Subcutaneous abdominal adipose tissue (tissue), 5 donors: ENCODE data around the gene NAALADL2.

ENCODE experiments used
- H3K27ac ChIP-seq: one replicate; pipeline ENCODE4 v1.7.0; 2013; ENCODE audit warnings: low read depth, mild to moderate bottlenecking, inconsistent platforms, low read length, moderate library complexity
- H3K27me3 ChIP-seq, 5 donors: one replicate each; pipeline ENCODE4 v1.7.0; 2013; ENCODE audit warnings: low read length in 5 of 5, inconsistent platforms in 1 of 5; ENCODE audit not compliant: control insufficient read depth in 5 of 5, insufficient read depth in 4 of 5
- H3K36me3 ChIP-seq, 5 donors: one replicate each; pipeline ENCODE4 v1.7.0; 2013; ENCODE audit warnings: low read length in 5 of 5; ENCODE audit not compliant: control insufficient read depth in 5 of 5, insufficient read depth in 5 of 5
- H3K4me1 ChIP-seq, 5 donors: one replicate each; pipeline ENCODE4 v1.7.0; 2013; ENCODE audit warnings: low read length in 5 of 5, mild to moderate bottlenecking in 3 of 5, moderate library complexity in 1 of 5; ENCODE audit not compliant: control insufficient read depth in 5 of 5, insufficient read depth in 5 of 5
- H3K4me3 ChIP-seq, 5 donors: one replicate each; pipeline ENCODE4 v1.7.0; 2013; ENCODE audit warnings: low read length in 5 of 5, low read depth in 1 of 5
- H3K9ac ChIP-seq, 5 donors: one replicate each; pipeline ENCODE4 v1.7.0; 2013; ENCODE audit warnings: low read length in 5 of 5, mild to moderate bottlenecking in 4 of 5, moderate library complexity in 3 of 5
- H3K9me3 ChIP-seq, 5 donors: one replicate each; pipeline ENCODE4 v1.7.0; 2013; ENCODE audit warnings: low read length in 5 of 5; ENCODE audit not compliant: control insufficient read depth in 5 of 5
- donor health status: healthy.
- donor health status: healthy.
- donor health status: healthy.
- donor health status: healthy.
- donor health status: healthy.

The NAALADL2 gene

DNA sequence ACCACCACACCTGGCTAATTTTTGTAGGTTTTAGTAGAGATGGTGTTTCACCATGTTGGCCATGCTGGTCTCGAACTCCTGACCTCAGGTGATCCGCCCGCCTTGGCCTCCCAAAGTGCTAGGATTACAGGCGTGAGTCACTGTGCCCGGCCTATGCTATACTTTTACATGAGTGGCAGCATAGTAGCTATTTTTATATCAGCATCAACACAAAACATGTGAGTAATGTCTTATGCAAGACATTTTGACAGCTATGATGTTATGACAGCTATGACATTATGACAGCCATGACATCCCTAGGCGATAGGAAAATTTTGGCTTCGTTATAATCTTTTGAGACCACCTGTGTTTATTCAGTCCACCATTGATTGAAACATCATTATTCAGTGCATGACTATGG, 4.1 kb upstream of the NAALADL2 start:
- Histone ChIP-seq H3K4me1 (no peaks in the 10 kb centered on the region), H3K9ac (no peak overlapping the region), H3K9me3 (no peaks in the 10 kb centered on the region), H3K4me3 (no peak overlapping the region), H3K36me3 (no peaks in the 10 kb centered on the region), H3K27me3 (no peaks in the 10 kb centered on the region), H3K27ac (no peak overlapping the region)

DNA sequence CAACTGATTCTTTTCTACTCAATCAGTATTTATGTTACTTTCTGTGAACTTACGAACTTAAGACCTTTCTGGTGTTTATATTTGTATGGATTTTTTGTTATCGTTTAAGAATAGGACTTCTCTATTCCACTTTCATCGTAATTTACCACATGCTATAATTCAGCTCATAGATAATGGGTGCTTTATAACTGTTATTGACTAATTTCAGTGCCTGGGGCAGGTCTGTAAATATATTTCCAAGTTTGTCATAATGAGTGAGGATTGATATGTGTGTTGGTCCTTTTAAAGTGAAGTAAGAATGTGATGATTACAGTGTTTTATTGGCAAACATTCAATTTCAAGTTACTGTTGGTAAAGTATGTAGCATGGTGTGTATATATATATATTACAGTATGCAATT, 1.8 kb upstream of the NAALADL2 start:
- no peaks in the 10 kb centered on the region for H3K27me3 ChIP-seq
- no peak overlapping the region for H3K9ac ChIP-seq
- no peaks in the 10 kb centered on the region for H3K9me3 ChIP-seq
- H3K4me3 ChIP-seq = no peak overlapping the region
- no peaks in the 10 kb centered on the region for H3K4me1 ChIP-seq
- no peaks in the 10 kb centered on the region for H3K36me3 ChIP-seq
- no peak overlapping the region for H3K27ac ChIP-seq

DNA sequence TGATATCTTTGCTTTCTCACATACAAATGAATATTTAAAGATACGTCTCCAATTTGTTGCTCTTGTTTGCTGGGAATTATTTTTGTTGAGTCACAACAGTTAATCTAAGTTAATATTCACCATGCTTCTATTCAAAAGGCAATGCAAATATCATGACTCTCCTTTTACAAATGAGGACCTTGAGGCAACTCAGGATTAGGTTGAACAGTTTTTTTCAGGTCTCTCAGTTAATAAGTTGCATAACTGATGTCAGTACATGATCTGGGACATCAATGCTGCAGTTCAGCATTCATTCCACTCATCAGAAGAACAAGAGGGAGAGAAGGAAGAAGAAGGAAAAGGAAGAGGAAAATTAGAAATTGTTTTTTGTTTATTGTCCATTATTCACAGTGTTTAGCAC, 781 bp upstream of the NAALADL2 start:
- no peaks in the 10 kb centered on the region for H3K36me3 ChIP-seq
- H3K27me3 ChIP-seq = no peaks in the 10 kb centered on the region
- H3K9me3 ChIP-seq = no peaks in the 10 kb centered on the region
- no peak overlapping the region for H3K9ac ChIP-seq
- no peak overlapping the region for H3K27ac ChIP-seq
- H3K4me1 ChIP-seq = no peaks in the 10 kb centered on the region
- H3K4me3 ChIP-seq = no peak overlapping the region

DNA sequence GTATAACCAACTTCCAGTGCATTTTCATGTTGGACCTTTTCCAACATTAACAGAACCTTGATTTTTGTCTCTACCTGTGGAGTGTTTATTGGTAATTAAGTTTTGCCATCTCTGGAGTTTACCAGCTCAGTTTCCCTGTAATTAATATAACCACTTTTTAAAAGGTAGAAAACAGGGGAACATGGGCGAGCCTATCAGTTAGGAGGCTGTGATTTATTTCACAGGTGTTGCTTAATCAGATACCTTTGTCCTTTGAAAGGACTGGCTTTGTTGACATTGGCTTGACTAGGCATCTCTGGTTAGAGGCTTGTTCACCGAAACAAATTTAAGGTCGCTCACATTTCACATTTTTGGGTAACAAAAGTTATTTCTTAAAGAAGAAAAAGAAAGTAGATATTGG, 622 bp downstream of the NAALADL2 start:
- H3K9ac ChIP-seq = no peak overlapping the region
- no peaks in the 10 kb centered on the region for H3K36me3 ChIP-seq
- no peaks in the 10 kb centered on the region for H3K4me1 ChIP-seq
- H3K27me3 ChIP-seq = no peaks in the 10 kb centered on the region
- H3K4me3 ChIP-seq = no peak overlapping the region
- no peaks in the 10 kb centered on the region for H3K9me3 ChIP-seq
- H3K27ac ChIP-seq = no peak overlapping the region

DNA sequence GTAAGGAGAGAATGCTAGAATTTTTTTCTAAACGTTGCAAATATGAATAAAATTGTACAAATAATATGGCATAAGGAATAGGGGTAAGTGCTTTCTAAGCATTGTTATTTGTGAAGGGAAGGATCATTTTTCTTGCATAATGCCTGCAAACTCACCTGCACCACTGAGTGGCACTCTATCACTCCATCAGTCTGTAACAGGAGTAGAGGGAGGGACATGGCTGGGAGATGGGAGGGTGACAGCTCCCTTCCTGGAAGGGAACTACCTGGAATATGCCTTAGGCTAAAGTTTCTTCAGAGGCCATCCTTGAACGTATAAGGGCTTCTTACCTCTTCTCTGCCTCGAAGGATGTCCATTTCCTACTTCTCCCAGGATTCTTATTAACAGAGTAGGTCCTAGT, 3.0 kb downstream of the NAALADL2 start:
- H3K27ac ChIP-seq = no peak overlapping the region
- H3K4me3 ChIP-seq = no peak overlapping the region
- H3K36me3 ChIP-seq = no peaks in the 10 kb centered on the region
- no peaks in the 10 kb centered on the region for H3K9me3 ChIP-seq
- no peak overlapping the region for H3K9ac ChIP-seq
- H3K4me1 ChIP-seq = no peaks in the 10 kb centered on the region
- no peaks in the 10 kb centered on the region for H3K27me3 ChIP-seq

DNA sequence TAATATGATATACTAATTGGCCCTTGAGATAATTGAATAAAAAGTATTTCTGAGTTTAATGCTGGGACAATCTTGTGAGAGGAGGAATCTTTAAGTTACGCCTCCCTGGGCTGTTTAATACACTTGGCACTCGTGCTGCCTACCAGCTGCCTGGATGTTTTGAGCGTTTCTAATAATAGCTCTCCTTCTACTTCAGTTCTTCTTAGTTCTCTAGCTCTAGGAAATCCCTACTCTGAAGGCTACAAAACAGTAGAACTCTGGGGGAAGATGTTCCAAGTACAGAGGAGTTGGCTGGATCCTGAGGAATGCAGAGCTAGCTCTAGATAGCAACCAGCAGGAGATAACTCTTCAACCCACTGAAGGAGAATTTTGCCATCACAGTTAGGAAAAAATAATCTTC, 3.5 kb downstream of the NAALADL2 start:
- Histone ChIP-seq H3K4me3 (no peak overlapping the region), H3K9ac (no peak overlapping the region), H3K4me1 (no peaks in the 10 kb centered on the region), H3K36me3 (no peaks in the 10 kb centered on the region), H3K9me3 (no peaks in the 10 kb centered on the region), H3K27me3 (no peaks in the 10 kb centered on the region), H3K27ac (no peak overlapping the region)

DNA sequence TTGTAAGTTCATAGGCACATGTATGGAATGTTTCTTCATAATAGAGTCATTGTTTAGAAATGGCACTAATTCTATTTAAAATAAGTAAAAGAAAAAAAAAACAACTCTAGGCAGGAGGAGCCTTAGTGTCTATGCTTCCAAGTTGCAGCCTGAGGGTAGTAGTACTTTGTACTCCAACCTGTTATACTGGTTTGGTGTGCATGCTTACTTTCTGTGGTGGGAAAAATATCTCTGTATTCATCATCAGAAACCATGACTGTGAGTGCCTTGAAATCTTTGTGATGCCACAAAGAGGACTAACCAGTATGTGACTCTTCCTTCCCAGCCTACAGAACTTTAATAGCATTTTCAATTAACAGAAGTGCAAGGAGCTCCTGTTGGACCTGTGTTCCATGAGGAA, 4.4 kb downstream of the NAALADL2 start:
- Histone ChIP-seq H3K27me3 (no peaks in the 10 kb centered on the region), H3K4me3 (no peak overlapping the region), H3K9ac (no peak overlapping the region), H3K9me3 (no peaks in the 10 kb centered on the region), H3K4me1 (no peaks in the 10 kb centered on the region), H3K36me3 (no peaks in the 10 kb centered on the region), H3K27ac (no peak overlapping the region)

DNA sequence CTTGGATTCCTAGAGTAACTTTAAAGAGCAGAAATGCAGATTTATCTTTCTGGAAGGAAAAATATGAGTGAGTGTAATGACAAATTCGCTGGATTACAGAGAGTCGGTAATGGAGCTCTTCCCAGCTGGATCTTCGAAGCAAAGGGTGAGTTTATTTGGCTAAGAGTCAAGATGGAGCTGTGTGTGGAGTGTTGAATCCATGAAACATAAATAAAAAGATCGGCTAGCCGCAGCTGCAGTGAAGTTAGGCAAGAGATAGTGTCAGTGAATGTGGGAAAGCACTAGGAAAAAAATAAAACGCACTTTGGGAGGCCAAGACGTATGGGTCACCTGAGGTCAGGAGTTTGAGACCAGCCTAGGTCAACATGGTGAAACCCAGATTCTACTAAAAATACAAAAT, 10.3 kb downstream of the NAALADL2 start:
- H3K27ac ChIP-seq = no peak overlapping the region
- no peaks in the 10 kb centered on the region for H3K4me1 ChIP-seq
- H3K27me3 ChIP-seq = no peaks in the 10 kb centered on the region
- H3K9ac ChIP-seq = no peak overlapping the region
- no peaks in the 10 kb centered on the region for H3K36me3 ChIP-seq
- no peaks in the 10 kb centered on the region for H3K9me3 ChIP-seq
- no peak overlapping the region for H3K4me3 ChIP-seq

DNA sequence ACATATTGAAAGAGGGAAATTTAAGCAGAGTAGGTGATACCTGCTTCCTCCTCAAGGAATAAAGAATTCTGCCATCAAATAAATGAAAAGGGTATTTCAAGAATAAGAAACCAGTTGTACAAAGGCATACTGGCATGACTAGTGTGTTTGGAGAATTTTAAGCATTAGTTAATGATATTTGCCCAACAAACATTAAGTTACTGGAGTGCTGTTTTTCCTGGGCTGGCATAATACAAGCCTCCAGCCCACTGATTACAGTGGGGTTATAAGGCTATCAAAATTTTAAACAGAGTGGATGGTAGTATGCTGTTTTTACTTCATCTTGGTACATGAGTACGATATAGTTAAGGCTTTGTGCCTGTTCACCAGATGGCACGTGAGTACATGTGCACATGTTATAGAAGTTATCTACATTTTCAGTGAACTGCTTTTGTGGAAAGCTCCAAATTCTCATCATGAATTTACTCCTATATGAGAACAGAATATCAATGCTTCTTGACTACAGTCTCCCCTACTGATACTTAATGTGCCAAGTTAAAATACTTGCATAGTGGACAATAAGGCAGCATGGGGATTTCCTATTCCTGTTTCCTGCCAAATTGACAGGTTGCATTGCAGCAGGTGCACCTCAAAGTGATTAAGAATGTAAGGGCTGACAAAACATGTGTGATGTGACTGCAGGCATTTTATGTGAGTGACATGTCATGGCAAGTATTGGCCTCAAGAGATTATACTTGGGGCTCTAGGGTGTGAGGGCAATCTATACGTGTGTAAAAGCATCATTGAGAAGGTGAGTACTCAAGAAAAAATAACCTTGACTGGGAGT, 14.9 kb downstream of the NAALADL2 start:
- Histone ChIP-seq H3K9me3 (no peaks in the 10 kb centered on the region), H3K36me3 (no peaks in the 10 kb centered on the region), H3K9ac (no peak overlapping the region), H3K4me3 (no peak overlapping the region), H3K4me1 (no peaks in the 10 kb centered on the region), H3K27ac (no peak overlapping the region), H3K27me3 (no peaks in the 10 kb centered on the region)

DNA sequence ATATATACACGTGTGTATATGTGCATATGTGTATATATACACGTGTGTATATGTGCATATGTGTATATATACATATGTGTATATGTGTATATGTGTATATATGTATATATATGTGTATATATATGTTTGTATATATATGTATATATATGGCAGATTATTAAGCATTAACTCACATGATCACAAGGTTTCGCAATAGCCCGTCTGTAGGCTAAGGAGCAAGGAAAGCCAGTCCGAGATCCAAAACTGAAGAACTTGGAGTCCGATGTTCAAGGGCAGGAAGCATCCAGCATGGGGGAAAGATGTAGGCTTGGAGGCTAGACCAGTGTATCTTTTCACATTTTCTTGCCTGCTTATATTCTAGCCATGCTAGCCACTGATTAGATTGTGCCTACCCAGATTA, 23.7 kb downstream of the NAALADL2 start:
- Histone ChIP-seq H3K9me3 (no peaks in the 10 kb centered on the region), H3K36me3 (no peaks in the 10 kb centered on the region), H3K27me3 (no peaks in the 10 kb centered on the region), H3K4me1 (no peaks in the 10 kb centered on the region), H3K9ac (no peak overlapping the region), H3K4me3 (no peak overlapping the region), H3K27ac (no peak overlapping the region)
